ENCODE data around the gene SPNS3.

SPNS3 gene

DNA sequence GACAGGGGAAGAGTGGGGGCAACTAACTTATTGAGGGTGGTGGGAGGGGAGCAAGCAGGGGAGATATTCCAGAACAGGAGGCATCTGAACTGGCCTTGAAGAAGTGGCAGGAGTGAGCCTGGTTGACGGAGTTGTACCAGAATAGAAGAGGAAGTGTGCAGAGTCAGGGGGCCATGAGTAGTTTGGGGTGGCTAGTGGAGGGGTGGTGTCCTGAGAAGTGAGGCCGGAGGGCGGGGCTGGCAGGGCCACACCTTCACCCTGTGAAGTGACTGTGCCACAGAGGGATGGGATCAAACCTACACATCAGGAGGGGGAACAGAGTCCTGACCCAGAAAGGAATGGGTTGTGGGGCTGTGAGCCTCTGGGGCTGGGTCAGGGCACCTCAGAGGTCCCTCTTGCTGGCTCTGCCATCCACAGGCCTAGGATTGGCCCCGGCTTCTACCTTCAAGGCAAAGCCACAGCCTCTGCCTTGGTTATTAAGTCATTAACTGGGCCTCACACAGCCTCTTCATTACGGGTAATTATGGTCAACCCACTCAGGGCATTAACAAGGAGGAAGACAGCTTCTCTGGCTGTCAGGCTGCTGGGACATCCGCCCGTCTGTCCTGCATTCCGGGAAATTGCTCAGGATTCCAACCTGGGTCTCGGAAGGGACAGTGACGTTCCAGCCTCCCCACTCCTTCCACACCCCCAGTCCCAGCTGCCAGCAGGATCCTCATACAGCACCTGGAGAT is 77.6 kb downstream of the SPNS3 start:
- no peak for DNase-seq

DNA sequence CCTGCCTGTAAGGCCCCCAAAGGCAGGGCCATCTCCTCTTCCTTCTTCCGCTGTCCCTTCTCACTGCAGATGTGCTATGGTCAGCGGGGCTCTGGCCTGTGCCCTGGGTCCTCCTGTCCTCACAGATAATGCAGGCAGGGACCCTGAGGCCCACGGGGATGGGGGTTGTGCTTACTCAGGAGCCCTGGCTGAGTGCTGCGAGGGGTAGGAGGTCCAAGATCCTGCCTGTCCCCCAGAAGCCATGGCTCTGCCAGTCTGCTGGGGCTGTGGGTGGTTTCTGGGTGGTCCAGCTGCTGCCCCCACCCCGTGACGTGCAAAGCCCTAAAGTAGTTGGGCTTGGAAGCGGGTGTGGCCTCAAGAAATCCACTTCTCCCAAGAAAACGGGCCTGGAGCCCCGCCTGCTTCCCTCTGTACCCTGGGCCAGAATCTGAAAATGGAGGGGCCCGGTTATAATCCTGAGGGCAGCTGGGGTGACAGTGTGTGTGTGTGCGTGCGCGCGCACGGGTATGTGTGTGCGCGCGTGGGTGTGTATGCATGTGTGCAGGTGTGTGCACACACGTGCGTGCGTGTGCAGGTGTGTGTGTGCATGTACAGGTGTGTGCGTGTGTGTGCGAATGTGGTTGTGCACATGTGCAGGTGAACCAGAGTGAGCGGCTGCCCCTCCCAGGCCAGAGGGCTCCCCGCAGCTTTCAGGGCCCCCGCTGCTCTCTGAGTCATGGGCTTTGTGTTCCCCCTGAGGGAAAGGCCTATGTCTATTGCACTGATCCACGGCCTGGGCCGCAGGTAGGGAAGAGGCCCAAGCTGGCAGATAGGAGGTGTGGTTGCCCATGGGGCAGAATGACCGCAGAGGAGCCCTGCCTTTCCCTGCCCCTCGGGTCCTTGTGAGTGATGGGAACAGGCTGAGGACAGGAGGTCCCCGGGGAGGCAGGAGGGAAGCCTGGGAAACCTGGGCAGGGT is 78.7 kb downstream of the SPNS3 start:
- DNase-seq, result no peak

DNA sequence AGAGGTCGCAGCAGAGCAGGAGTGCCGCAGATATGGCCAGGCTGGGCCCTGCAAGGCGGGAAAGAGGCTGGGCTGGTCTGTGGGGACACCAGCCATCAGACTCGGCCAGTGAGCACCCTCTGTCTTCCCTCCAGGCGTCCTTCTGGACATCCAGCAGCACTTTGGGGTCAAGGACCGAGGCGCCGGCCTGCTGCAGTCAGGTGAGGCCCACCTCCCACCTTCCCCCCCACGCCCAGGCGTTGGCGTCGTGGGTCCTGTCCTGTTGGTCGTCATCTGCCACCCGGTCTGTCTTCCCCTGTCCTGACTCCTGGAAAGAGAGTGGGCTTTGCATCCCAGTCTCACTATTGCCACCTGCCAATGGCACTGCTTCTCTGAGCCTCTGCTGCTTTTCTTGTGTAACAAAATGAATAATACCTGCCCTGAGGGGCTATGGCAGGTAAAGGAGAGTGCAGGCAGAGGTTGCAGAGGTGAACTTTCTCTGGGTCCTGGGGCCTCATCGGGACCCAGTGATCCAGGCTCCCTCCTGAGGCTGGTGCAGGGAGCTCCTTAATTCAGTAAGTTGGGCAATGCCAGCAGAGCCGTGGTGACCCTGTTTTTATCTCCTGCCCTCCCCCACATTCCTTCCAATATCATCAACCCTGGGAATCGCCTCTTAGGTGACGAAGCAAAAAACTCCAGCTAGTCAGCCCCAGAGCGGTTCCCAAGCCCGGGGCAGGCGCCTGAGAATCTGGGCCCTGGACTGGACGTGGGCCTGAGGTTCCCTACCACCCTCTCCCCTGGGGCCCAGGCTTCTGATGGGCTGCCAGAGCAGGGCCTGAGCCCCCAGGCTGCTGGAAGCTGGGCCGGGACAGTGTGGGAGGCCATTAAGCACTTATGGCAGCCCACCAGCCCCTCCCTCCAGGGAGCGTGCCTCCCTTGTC is 79.6 kb downstream of the SPNS3 start:
- no peak for DNase-seq

DNA sequence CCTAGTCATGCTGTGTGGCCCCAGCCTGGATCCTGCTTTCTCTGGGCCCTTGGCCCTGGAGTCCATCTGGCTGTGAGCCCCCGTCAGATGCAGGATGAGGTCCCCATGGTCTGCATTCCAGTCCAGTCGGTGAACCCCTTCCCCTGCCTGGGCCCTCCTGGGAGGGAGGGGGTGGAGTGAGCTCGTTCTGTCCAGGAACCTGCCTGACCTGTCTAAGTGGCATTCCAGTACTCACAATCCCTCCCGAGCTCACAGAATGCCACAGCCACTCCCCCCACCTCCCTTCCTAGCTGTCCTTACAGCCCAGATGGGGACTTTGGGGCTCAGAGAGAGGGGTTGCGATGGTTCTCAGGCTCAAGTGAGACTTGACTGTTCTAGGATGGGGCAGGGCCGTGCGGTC is 80.5 kb downstream of the SPNS3 start:
- no peak for DNase-seq

DNA sequence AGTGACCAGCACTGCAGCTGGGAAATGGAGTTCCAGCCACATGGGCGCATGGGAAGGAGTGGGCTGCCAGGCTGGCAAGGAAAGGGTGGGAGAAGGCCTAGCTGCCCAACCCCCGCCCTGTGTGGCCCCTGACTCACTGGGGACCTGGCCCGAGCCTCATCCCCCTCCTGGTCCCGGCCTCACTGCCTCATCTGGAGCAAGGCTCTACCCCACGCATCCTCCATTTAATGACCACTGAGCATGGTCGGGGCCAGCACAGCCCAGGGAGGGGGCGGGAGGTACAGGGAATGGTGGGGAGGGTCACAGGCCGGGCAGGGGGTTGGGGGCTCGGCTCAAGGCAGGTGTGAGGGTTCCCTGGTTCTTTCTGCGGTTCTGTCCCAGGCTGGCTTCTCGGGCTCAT is 81.0 kb downstream of the SPNS3 start:
- no peak for DNase-seq

DNA sequence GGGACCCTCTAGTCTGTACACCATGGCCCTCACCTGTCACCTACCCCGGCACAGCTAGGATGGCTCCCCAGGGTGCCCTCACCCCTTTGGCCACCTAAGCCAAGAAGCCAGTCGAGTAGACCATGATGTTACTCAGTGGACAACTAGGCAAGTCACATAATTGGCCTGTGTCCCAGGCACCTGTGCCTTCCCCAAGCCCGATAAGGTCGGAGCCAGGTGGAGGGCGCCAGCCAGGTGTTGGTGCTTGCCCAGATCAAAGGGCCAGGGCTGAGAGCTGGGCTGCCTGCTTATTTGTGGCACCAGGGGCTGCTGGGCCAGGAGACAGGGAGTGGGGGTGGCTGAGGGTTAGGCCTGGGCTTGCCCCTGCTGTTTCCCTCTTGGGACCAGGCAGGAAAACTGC is 81.8 kb downstream of the SPNS3 start:
- no peak for DNase-seq

DNA sequence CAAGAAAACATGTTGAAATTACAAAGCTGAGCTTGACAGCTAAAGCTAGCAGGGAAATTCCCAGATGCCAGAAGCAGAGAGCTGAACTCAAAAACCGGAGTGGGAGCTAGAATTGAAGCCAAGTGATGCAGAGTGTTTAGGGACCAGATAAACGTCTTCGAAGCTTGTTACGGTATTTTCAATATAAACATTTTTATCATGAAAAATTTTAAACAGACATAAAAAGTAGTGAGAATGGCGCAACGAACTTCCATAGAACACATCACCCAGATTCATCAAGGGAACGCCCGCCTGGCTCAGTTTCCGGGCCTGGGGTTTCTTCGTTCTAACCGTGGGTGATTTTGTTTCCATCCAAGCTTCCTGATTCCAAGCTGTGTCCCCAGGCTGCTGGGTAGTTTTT is 83.0 kb downstream of the SPNS3 start:
- DNase-seq, result no peak

DNA sequence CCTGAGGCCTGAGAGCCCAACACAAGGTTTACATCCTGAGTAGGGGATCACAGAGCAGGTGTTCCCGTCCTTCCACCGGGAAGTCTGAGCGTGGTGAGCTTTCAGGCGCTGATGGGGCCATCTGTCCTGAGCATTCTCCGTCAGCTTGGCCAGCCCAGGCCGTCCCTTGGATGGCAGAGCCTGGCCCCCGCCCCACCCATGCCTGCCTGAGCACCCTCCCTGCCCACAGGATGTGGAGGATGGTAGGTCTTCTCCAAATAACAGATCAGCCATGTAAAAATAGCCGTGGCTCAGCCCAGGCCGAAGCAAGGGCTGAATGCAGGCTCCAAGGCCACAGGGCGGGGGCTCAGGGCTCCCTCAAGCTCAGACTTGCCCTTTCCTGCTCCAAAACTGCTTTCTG is 85.2 kb downstream of the SPNS3 start:
- no peak for DNase-seq

DNA sequence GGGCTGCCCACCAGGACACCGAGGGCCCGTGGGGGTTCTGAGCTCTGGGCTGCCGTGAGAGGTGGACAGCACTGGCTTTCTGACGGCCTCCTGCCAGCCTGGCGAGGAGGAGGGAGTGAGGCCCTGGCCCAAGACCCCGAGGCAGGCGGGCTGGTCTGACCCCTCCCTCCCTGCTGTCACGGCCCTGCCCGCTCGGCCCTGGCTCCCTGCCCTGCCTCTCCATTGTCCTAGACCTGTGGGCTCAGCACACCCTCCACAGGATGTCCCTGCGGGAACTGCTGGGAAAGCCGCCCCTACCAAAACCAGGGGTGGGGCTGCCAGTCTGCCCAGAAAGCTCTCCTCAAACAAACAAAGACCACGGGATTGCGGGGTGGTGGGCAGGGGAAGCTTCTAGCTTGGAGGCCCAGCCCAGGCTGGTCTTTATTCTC is 85.6 kb downstream of the SPNS3 start:
- no peak for DNase-seq

DNA sequence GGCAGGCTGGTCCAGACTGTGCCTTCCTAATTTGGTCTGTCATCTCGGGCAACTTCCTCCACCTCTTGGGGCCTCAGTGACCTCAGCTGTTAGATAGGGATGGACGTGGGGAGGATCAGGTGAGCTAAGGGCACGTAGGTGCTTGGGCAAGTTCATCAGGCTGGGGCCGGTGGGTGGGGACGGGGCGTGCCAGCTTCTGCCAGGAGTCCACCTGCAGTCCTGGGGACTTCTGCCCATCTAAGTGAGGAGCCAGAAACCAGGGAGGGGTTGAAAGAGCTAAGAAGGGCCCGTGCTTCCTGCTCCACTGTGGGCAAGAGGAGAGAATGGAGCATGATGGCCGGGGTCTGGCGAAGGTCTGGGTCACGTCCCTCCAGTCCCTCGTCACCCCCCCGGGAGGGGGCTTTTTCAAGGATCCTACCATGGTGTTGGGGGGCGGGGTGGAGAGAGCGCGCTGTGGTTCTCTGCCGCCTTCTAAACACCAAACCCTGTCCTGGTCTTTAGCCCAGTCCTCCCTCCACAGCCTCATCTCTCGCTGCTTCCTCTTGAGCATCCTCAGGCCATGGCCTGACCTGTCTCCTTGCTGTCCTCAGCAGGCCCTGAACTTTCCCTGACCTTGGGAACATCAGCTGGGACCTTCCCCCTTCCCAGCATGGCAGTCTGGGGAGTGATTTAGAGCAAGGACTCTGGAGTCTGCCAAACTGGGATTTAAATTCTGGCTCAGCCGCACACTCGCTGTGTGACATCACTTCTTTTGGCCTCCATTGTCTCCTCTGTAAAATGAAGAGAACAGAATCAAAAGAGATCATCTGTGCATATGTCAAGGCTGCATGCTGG is 86.5 kb downstream of the SPNS3 start:
- DNase-seq, result no peak

DNA sequence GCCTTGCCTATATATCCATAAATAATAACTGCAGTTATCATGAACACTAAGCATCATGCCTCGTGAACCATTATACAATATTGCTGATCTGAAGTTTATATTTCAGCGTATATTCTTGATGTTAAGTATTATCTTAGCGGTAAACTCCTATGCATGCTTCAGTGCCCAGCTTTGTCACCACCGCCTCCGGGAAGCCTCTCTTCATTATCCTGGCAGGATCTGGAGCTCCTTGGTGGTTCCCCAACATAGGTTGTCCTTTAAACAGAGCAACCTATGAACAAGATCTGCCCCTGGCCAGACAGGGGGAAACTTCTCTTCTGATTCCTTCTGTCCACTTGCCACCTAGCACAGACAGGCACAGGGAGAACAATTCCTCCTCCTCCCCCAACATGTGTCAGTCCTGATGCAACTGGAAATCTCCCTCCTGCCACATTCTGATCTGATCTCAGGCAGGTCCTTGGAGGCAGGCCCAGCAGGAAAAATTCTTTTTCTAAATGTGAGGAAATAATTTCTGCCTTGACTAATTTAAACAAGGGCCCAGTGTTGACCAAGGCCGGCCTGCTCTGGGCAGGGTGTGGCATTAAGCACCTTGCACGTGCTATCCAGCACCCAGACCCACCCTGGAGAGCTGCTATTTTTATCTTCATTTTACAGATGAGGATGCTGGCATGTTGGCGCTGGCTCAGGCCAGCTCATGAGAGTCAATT is 87.3 kb downstream of the SPNS3 start:
- DNase-seq, result no peak

DNA sequence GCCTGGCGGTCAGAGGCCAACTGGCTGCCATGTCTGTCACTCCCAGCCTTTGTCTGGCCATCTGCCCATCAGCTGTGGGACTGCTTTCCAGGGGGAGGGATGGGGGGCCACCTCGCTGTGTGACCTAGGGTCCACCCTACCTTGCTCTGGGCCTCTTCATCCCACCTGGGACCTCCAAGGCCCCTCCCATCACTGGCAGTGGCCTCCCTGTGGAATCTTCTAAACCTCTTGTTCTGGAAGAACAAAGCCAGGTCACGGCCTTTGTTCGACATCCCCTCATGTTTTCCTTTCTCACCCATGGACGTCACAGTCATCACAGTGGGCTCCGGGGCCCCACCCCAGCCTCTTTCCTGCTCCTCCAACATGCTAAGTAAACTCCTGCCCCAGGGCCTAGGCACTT is 88.9 kb downstream of the SPNS3 start:
- DNase-seq, result no peak

DNA sequence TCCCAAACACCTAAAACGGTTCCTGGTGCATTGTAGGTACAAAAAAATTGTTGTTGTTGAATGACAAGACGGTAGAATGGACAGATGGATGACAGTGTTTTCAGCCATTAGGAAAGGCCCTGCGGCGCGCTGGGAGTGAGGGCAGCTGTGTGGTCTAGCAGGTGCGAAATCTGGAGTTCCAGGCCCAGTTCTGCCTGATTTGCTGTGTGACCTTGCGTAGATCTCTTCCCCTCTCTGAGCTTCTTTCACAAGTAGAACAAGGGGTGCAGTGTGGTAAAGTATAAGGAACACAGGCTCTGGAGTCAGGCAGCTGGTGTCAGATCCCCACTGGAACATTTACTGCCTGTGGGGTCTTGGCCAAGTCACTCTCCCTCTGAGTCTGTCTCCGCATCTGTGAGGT is 90.2 kb downstream of the SPNS3 start:
- no peak for DNase-seq

DNA sequence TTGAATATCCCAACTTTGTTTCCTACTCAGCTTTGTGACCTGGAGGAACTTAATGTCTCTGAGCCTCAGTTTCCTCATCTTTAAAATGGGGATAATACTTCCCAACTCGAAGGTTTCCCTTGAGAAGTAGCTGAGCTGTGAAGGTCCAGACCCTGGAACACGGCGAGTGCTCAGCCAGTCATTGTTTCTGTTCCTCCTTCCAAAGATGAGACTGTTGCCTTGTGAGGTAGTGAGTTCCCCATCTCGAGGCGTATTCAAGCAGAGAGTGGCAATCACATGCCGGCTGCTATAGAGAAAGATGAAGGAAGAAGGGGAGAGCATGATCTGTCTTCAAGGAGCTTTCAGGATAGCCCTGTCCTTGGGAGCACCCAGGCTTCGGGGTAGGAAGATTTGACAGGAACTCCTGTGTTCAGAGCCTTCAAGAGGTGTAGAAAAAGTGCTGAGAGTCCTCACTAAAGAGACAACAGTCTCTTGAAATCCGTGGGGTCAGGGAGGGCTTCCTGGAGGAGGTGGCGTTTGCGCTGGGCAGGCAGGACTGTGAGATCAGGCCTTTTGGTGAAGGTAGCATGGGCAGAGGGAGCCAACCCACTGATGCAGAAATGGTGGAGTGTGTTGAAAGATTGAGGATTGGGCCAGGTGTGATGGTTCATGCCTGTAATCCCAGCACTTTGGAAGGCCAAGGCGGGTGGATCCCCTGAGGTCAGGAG is 92.1 kb downstream of the SPNS3 start:
- no peak for DNase-seq

DNA sequence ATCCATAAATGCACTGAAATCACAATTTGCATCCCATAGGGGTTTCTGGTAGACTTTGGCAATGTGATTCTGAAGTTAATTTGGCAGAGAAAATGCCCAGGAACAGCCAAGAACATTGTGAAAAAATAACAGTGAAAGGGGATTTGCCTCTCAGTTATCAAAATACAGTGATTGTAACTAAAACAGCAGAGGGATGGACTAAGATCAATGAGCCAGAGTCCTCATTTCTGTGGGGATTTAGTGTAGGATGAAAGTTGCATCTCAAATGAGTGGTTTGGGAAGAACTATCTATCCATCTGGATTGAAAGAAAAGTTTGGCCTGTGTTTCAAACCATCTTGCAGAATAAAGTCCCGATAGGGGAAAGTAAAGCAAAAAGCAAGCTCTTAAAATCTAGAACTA is 93.4 kb downstream of the SPNS3 start:
- no peak for DNase-seq

DNA sequence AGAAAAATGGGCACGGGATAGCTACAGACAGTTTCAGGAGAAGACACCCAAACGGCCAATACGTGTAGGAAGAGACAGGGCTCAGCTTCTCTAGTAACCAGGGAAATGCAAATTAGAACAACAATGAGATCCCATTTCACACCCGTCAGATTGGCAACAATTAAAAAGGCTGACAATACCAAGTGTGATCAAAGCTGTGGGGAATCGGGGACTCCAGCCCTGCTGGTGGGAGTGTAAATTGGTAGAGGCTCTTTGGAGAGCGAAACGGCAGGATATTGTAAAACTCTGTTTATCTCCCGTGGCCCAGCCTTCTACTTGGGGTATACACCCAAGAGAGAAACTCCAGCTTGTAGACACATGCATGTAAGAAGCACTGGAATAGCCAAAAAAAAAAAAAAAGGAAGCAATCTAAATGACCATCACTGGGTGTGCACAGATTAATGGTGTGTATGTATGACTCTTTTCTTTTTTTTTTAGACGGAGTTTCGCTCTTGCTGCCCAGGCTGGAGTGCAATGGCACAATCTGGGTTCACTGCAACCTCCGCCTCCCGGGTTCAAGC is 93.9 kb downstream of the SPNS3 start:
- DNase-seq, result no peak

DNA sequence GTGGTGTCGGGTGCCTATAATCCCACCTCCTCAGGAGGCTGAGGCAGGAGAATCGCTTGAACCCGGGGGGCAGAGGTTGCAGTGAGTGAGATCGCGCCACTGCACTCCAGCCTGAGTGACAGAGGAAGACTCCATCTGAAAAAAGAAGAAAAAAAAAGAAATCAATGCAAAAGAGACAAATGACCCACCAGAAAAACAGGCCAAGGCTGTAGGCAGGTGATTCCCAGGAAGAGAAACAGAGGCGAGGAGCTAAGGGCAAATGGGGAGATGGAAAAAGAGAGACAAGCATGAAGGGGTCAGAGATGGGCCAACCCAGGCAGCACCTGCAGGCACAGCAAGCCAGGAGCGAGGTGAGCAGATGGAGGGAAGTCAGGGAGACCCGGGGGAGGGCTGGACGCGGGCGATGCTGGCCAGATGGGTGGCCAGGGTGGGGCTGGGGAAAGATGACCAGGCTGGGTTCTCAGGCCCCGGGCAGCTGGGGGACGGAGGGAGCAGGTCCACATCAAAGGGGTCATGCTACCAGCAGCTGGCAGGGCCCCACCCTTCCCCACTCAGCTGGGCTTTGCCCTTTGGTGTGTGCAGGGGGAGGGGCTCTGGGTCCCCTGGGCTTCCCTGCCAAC is 95.9 kb downstream of the SPNS3 start:
- no peak for DNase-seq

DNA sequence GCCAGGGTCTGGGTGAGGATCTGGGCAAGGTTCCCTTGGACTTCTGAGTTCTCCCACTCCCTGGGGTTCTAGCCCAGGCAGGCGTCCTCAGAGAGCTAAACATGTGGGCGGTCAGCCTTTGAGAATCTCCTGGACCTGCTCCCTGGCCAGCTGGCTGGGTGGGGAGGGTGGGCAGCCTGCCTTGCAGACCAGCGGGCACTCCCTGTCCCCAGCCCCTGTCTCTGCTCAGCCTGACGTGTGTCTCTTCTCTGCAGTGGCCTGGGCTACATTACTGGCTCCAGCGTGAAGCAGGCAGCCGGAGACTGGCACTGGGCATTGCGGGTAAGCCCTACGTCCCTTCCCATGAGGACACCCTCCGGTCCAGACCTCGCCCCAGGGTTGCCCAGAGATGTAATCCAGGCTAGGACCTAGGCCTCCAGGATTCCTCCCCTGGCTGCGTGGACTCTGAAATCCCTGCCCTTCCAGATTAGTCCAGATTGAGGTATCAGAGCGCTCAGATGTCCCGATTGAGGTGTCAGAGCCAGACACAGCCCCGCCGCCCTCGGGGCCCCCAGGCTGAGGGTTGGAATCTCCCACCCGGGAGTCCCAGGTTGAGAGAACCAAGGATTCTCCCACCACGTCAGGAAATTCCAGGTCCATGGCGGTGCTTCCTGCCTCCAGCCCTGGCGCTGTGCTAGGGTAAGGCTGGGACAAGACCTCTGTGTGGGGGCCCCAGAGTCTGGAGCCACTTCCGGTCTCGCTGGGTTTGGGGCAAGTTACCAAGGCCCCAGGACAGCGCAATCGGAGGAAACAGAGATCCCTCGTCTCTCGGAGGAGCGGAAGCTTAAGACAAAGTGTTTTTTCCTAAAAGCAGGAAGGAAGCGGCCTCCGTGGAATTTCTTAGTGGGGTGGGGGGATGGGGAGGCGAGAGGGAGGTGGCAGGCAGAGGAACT is 97.3 kb downstream of the SPNS3 start:
- DNase-seq, result no peak

All from NCI-H2029 treated with DMSO at 0.1 percent for 48 hours (cell line).